Smooth muscle cell (in vitro differentiated cells): ENCODE measurements around the gene SLC17A3. TPM values are rescaled to one million over a fixed set of nuclear protein-coding genes. Genes with fewer than 3 reads are reported as not detected.

Experiments used
- DNase-seq: peaks from one replicate; lab custom pipeline; 2025; ENCODE audit not compliant: unreplicated experiment; lab: John Stamatoyannopoulos, UW
- H2AFZ ChIP-seq: fragments of 200-600 bp; sonication (generic); 2 replicates; pipeline ENCODE4 v1.6.0; 2016; ENCODE audit warnings: antibody characterized with exemption, low read depth, mild to moderate bottlenecking
- H3F3A ChIP-seq: fragments of 200-600 bp; sonication (generic); 2 replicates; pipeline ENCODE4 v1.6.0; 2017; ENCODE audit warnings: antibody characterized with exemption, low read depth
- H3K27ac ChIP-seq: fragments of 200-600 bp; sonication (generic); 2 replicates; pipeline ENCODE4 v1.5.1; 2016; ENCODE audit warnings: low read depth, mild to moderate bottlenecking
- H3K27me3 ChIP-seq: fragments of 200-600 bp; sonication (generic); 2 replicates; pipeline ENCODE4 v1.6.1; 2016; ENCODE audit warnings: low read depth, mild to moderate bottlenecking
- H3K36me3 ChIP-seq: fragments of 200-600 bp; sonication (generic); 2 replicates; pipeline ENCODE4 v1.5.1; 2016; ENCODE audit warnings: low read depth
- H3K4me1 ChIP-seq: fragments of 200-600 bp; sonication (generic); 2 replicates; pipeline ENCODE4 v1.5.1; 2016; ENCODE audit warnings: low read depth
- H3K4me2 ChIP-seq: fragments of 200-600 bp; sonication (generic); 2 replicates; pipeline ENCODE4 v1.6.0; 2016; ENCODE audit warnings: mild to moderate bottlenecking
- H3K4me3 ChIP-seq: fragments of 200-600 bp; sonication (generic); 2 replicates; pipeline ENCODE4 v1.5.1; 2016; ENCODE audit warnings: mild to moderate bottlenecking
- H3K79me2 ChIP-seq: fragments of 200-600 bp; sonication (generic); 2 replicates; pipeline ENCODE4 v1.6.0; 2016; ENCODE audit warnings: low read depth, mild to moderate bottlenecking
- H3K9ac ChIP-seq: fragments of 200-600 bp; sonication (generic); 2 replicates; pipeline ENCODE4 v1.6.0; 2016; ENCODE audit warnings: low read depth
- H3K9me3 ChIP-seq: fragments of 200-600 bp; sonication (generic); replicated peaks from 2 replicates; pipeline ENCODE4 v1.5.1; 2016; ENCODE audit warnings: low read depth
- H4K20me1 ChIP-seq: fragments of 200-600 bp; sonication (generic); 2 replicates; pipeline ENCODE4 v1.6.0; 2016; ENCODE audit warnings: low read depth
- WGBS: methylation state at CpG from one replicate; pipeline ENCODE4 v1.1.7; 2016; ENCODE audit warnings: low lambda C conversion rate; 5-methylcytosine and 5-hydroxymethylcytosine counted together
- polyA plus RNA-seq: library from polyadenylated mRNA; unstranded; fragments of >200 nt; fragmentation: Nextera tagmentation; extraction: Ambion mirVana; gene quantifications from 2 replicates; pipeline ENCODE4 v1.2.1, GENCODE V29; 2016
- total RNA-seq: library from RNA; depleted of rRNA; stranded (reverse); fragments of >200 nt; gene quantifications from 2 replicates; pipeline ENCODE4 v1.2.3, GENCODE V29; 2014
- TF ChIP-seq, protein P1 (sequence below): fragments of 200-600 bp; sonication (generic); IDR thresholded peaks from 2 replicates; pipeline ENCODE4 v1.5.1; 2017; ENCODE audit warnings: borderline replicate concordance, mild to moderate bottlenecking, antibody characterized with exemption; ENCODE audit not compliant: insufficient read depth, poor library complexity, severe bottlenecking

Gene SLC17A3
- total and polyA plus RNA-seq, 2 experiments from 2014 or later: not detected

DNA sequence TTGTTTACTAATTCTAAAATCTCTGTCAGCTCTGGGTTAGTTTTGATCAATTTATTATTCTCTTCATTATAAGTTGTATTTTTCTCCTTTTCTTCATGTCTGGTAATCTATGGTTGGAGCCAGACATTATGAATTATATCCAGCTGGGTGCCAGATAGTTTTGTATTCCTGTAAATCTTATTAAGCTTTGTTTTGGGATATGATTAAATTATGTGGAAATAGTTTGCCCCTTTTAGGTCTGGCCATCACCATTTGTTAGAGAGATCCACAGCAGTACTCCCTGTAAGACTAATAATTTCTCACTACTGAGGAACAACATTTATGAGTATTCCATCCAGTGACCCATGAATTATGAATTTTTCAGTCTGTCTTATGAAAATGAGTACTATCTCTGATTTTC, 21.3 kb downstream of the SLC17A3 start:
- Histone ChIP-seq H2AFZ (no peak overlapping the region), H3K4me2 (no peak overlapping the region), H3K79me2 (no peaks in the 10 kb centered on the region), H3K36me3 (no peaks in the 10 kb centered on the region), H4K20me1 (no peaks in the 10 kb centered on the region), H3K4me3 (no peak overlapping the region), H3K27ac (no peak overlapping the region), H3K4me1 (no peaks in the 10 kb centered on the region), H3K27me3 (no peaks in the 10 kb centered on the region), H3K9me3 (no peaks in the 10 kb centered on the region), H3K9ac (no peak overlapping the region), H3F3A (no peaks in the 10 kb centered on the region)
- no peak for DNase-seq
- TF ChIP-seq, protein P1, sequence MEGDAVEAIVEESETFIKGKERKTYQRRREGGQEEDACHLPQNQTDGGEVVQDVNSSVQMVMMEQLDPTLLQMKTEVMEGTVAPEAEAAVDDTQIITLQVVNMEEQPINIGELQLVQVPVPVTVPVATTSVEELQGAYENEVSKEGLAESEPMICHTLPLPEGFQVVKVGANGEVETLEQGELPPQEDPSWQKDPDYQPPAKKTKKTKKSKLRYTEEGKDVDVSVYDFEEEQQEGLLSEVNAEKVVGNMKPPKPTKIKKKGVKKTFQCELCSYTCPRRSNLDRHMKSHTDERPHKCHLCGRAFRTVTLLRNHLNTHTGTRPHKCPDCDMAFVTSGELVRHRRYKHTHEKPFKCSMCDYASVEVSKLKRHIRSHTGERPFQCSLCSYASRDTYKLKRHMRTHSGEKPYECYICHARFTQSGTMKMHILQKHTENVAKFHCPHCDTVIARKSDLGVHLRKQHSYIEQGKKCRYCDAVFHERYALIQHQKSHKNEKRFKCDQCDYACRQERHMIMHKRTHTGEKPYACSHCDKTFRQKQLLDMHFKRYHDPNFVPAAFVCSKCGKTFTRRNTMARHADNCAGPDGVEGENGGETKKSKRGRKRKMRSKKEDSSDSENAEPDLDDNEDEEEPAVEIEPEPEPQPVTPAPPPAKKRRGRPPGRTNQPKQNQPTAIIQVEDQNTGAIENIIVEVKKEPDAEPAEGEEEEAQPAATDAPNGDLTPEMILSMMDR: no peak

DNA sequence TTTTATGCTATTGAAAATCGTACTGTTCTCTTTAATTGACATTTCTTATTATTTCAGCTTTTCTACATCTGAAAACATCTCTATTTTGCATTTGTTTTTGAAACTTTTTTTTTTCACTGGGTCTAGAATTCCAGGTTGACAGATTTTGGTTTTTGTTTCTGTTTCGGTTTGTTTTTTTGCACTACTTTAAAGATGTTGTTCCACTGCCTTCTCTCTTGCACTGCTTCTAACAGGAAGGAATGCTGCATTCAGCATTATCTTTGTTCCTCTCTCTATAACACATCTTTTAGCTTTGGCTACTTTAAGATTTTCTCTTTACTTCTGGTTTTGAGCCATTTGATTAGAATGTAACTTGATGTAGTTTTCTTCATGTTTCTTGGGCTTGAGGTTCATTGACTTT, 22.1 kb downstream of the SLC17A3 start:
- no peaks in the 10 kb centered on the region for H3F3A ChIP-seq
- TF ChIP-seq, protein P1: no peak
- H3K36me3 ChIP-seq: no peaks in the 10 kb centered on the region
- no peaks in the 10 kb centered on the region for H3K9me3 ChIP-seq
- no peak overlapping the region for H2AFZ ChIP-seq
- no peak for DNase-seq
- H4K20me1 ChIP-seq: no peaks in the 10 kb centered on the region
- H3K4me3 ChIP-seq: no peak overlapping the region
- H3K9ac ChIP-seq: no peak overlapping the region
- H3K27me3 ChIP-seq: no peaks in the 10 kb centered on the region
- no peak overlapping the region for H3K27ac ChIP-seq
- no peaks in the 10 kb centered on the region for H3K4me1 ChIP-seq
- WGBS: 92% methylated on average over 2 of the region's 2 CpGs
- H3K4me2 ChIP-seq: no peak overlapping the region
- no peaks in the 10 kb centered on the region for H3K79me2 ChIP-seq

GRCh38 chr6:25844518-25844917, 29.5 kb downstream of the SLC17A3 start:
- H3K79me2 ChIP-seq: no peaks in the 10 kb centered on the region
- DNase-seq: no peak
- H3K36me3 ChIP-seq: no peaks in the 10 kb centered on the region
- H3K4me1 ChIP-seq: no peaks in the 10 kb centered on the region
- 92% methylated on average over 2 of the region's 2 CpGs for WGBS
- H3K27ac ChIP-seq: no peak overlapping the region
- no peaks in the 10 kb centered on the region for H3K9me3 ChIP-seq
- H3K9ac ChIP-seq: no peak overlapping the region
- no peak overlapping the region for H3K4me3 ChIP-seq
- no peak overlapping the region for H3K4me2 ChIP-seq
- no peak overlapping the region for H2AFZ ChIP-seq
- H4K20me1 ChIP-seq: no peaks in the 10 kb centered on the region
- no peaks in the 10 kb centered on the region for H3F3A ChIP-seq
- H3K27me3 ChIP-seq: no peaks in the 10 kb centered on the region
- TF ChIP-seq, protein P1: no peak

DNA sequence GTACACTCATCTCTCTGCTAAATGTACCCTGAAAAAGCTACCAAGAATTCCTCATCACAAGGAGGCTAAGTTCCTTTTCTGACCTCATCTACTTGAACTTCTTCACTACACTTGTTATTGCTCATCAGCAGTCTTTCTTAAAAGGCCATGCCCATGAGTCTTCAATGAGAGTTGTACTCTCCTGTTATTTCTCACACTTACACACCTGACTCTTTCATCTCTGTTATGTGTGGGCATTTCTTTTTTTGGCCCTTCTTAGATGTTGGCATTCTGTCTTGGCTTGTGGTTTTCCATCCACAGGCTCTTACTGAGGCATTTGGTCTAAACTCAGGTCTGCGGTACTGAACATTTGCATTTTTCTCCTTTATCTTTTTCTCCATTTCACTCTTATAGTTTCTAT, 31.5 kb downstream of the SLC17A3 start:
- TF ChIP-seq, protein P1: no peak
- no peak overlapping the region for H3K4me2 ChIP-seq
- no peak overlapping the region for H2AFZ ChIP-seq
- no peak overlapping the region for H3K27ac ChIP-seq
- no peaks in the 10 kb centered on the region for H3K9me3 ChIP-seq
- WGBS: 100% methylated on average over 1 of the region's 1 CpG
- H3K4me3 ChIP-seq: no peak overlapping the region
- no peaks in the 10 kb centered on the region for H3K79me2 ChIP-seq
- no peak for DNase-seq
- H3K4me1 ChIP-seq: no peaks in the 10 kb centered on the region
- H4K20me1 ChIP-seq: no peaks in the 10 kb centered on the region
- no peaks in the 10 kb centered on the region for H3F3A ChIP-seq
- no peaks in the 10 kb centered on the region for H3K36me3 ChIP-seq
- no peaks in the 10 kb centered on the region for H3K27me3 ChIP-seq
- H3K9ac ChIP-seq: no peak overlapping the region
